GM18861 (cell line): ENCODE results near the gene RIBC2.
"Not testable (repeated sequence)": the region's sequence is repeated elsewhere in the genome, so short reads cannot be mapped to it uniquely, and the experiment has no call there.

Experiments used
- ATAC-seq: cut with Tn5 transposase; IDR thresholded peaks from one replicate; pipeline ENCODE4 v1.9.1; 2021; ENCODE audit not compliant: unreplicated experiment

RIBC2 gene

DNA sequence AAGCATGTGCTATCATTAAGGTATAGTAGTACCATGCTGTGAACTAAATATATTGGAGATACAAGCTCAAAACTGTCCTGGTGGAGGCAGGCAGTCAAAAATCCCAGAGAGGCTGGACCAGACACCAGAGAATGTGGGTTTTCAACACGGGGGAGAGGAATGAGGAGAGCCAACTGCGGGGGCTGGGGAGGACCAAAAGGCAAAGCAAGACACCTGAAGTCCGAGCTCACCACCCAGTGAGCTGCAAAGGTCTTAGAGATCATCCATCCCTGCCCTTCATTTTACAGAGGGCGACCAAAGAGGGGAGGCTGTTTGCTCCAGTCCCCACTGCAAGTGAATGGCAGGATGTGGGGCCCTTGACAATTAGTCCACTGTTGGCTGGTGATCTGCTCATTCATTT is 10.0 kb downstream of the RIBC2 start:
- no peak for ATAC-seq

DNA sequence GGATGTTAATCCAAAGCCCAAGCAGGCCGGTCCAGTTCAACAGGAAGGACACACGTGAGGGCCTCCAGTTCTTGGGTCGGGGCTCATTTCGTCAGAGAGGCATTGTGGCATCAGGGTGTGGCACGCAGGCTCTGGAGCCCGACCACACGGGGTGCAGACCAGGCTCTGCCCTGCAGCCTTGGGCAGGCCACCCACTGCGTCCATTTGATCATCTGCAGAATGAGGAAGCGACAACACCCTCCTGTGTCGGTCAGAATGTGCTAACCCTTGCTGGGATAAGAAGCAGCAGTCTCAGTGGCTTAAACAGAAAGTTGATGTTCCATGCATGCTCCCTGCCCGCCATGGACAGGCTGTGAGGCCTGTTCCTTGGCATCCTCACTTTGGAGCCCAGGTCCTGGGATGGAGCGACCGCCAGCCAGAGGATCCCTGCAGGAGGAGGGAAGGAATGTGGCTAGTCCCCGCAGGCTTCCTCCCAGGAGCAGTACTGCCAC is 10.8 kb downstream of the RIBC2 start:
- ATAC-seq = no peak

DNA sequence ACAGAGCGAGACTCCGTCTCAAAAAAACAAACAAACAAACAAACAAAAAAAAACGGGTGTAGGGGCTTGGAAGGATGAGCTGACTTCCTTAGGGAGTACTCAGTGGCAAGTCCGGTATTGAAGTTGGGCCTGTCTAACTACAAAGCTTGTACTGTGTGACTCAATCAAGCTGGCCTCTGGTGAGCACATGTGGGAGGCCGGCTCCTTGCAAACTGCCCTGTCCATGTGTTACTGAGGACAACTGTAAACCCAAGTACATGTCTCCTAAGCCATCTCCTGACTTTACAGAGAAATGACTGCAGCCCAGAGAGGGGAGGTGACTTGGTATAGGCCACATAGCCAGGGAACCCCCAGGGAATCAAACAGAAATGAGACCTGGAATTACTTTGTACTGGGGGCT is 11.6 kb downstream of the RIBC2 start:
- no peak for ATAC-seq

DNA sequence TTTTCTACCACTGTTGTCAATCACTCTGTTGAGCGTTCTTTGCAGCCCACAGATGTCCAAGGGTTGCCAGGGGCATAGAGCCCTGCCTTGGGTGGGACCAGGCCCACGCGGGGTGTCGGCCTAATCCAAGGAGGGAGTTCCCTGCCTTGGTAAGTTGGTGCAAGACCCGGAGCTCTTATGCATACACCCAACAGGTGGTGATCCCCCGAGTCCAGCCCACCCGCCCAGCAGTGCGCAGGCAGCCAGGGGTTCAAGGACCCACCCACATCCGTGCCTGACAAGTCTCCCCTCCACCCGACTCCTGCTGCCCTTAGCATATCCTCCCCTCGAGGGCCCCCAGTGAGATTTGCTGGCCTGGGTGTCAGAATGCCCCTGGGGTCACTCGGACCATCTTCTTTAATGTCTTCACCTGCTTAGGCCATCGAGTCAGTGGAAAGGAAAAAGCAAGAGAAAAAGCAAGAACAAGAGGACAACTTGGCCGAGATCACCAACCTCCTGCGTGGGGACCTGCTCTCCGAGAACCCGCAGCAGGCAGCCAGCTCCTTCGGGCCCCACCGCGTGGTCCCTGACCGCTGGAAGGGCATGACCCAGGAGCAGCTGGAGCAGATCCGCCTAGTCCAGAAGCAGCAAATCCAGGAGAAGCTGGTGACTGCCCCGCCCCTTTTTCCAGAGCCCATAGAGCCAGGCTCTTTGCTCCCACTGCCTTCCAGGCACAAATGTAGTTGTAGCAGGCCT is 12.2 kb downstream of the RIBC2 start:
- no peak for ATAC-seq

DNA sequence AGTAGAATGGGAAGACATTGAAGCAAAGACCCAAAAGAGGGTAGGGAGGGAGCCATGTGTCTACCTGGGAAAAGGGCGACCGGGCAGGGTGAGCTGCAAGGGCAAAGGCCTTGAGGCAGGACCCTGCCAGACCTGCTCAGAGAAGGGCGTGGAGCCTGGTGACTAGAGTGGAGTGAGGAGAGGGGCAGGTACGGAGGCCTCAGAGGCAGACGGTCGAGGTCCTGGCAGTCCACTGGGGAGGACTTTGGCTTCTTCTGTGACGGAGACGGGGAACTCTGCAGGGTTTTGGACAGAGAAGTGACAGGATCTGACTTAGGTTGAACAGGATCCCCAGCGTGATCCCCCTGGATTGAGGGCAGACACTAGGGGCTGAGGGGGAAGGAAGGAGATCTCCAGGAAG is 12.9 kb downstream of the RIBC2 start:
- ATAC-seq = no peak

DNA sequence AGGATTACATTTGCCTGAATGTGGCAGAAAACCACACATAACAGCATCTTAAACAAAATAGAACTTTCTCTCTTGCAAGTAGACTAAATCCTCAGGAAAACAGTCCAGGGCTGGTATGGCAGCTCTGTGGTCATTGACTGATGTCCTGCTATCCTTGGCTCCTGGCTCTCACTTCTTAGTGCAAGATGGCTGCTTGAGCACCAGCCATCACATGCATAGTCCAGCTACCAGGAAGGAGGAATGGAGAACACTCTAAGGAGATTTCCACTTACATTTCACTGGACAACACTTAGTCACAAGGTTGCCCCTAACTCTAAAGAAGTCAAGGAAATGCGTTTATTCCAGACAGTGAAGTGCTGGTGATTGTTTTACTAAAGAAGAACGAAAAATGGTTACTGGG is 13.6 kb downstream of the RIBC2 start:
- no peak for ATAC-seq

DNA sequence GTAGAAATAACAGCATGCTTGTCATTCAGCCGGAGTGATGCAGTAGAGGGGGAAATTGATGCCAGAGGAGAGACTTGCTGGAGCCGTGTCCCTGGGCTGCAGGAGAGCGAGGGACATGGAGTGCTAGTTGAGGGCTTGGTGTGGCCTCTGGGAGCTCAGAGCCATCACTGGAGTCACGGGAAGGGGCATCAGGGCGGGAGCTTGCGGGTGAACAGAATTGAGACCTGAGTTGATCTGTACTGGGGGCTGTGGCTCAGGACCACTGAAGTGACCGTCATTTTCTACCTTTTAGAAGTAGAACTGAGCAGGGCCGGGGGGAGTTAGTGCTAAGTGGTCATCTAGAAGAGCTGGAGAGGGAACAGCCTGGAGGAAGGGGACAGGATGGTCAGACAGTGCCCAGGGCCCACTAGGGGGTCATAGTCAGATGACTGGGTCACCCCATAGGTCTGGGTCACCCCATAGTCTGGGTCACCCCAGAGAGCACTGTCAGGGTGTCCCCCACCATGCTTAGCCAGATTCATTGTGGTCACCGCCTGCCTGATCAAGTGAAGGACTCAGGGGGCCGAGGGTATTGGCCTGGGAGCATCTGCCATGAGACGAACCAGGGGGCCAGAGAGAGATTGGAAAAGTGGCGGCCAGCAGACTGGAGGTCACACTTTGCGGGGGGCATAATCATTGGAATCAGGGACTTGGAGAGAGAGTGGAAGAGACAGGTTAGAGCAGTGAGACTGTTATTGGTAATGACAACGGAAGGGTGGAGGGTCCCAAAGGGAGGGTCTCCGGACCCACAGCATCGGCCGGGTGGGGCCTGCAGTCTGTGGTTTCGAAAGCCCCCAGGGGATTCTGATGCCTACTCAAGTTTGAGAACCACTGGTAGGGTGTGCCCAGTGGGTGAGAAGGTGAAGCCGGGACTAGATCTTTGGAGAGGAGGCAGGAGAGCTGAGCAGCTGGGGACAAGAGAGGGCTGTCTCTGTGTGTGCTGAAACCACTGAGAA is 15.2 kb downstream of the RIBC2 start:
- no peak for ATAC-seq

DNA sequence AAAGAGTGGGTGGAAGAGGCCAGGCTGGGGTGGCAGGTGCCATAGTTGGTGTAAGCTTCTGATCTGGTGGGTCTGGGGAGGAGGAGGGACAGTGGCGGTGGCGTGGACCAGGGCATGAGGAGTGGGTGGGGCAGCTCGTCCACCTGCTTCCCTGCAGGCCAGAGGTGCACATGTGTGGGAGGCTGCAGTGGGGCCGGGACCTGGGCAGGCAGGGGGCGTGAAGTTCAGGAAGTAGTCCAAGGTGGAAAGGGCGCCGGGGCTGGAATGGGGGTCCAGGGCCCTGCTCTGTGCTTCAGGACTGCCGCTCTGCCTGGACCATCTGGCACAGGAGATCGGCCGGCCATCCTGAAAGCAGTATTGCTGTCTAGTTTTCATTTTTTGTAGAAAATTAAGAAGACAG is 15.9 kb downstream of the RIBC2 start:
- no peak for ATAC-seq

DNA sequence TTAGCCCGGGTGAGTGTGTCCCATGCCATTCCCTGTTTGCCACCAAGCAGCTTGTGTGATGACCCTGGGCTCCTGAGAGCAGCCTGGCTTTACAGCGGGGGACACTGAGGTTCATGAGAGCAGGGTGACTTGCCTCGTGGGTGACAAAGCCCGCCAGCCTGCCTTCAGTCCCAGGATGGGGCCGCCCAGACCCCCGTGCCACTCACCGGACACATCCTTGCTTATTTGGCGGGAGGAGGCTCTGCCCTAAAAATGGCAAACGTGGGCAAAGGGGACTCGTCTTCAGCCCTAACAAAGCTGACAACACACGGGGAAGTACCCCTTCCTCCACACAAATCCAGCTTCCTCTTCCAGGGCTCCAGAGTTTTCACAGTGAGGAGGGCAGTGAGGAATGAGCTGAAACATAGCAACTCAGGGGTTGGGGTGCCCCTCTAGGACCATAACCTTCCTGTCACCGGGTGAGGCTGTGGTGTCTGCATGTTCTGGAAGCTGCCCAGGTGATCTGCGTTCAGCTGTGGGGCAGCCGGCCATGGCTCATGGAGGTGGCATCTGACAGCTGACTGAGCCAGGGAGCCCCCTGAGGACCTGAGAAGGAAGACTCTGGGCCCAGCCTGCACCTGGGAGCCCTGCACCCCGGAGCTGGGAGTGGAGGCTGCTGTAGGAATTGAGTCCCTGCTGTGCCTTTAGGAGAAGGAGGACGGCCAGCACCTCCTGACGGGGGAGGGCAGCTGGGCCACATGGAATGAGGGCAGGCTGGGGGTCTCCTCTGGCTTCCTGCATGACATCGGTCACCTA is 16.7 kb downstream of the RIBC2 start:
- no peak for ATAC-seq

DNA sequence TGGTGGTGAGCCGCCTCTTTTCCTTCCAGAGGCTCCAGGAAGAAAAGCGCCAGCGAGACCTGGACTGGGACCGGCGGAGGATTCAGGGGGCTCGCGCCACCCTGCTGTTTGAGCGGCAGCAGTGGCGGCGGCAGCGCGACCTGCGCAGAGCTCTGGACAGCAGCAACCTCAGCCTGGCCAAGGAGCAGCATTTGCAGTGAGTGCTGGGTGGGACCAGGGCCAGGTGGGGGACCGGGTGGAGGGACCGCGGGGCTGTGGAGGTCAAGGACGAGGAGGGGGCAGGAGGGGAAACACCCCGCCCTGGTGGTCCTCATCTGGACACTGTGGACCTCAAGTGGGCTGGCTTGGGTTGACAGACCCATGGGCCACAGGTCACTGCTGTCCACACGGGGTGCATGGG is 17.4 kb downstream of the RIBC2 start:
- ATAC-seq = no peak

DNA sequence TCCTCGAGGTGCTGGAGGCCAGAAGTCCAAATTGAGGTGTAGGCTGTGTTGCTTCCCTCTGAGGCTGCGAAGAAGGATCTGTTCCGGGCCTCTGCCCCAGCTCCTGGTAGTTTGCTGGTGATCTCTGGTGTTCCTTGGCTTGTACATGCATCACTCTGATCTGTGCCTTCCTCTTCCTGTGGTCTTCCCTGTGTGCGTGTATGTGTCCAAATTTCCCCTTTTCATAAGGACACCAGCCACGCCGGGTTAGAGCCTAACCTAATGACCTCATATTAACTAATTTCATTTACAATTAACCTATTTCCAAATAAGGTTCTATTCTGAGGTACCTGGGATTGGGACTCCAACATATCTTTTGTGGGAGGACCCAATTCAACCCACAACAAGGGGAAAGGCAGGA is 21.5 kb downstream of the RIBC2 start:
- ATAC-seq = no peak

DNA sequence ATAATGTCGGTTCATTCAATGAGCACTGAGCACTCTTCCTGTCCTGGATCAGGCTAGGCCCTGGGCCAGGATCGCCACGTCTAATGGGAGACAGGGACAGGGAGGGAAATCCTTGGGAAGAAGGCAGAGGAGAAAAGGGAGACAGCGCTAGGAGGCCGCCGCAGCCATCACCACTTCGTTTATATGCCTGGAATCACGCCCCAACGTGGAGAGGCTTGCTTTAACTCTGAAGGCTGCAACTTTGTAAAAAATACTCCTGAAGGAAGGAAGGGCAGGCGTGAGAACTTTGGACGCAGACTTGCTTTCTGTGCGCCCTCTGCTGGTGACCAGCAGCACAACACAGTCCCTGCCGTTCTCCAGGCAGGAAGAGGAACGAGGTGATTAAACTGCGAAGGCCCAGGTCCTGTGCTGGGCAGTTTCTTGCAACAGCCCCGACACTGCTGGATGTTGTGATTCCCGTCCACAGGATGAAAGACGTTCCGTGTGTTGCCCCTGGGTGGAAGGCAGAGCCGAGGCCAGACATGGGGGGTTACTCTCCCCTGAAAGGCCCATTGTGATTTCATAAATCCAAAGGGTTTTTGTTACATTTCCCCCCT is 22.1 kb downstream of the RIBC2 start:
- no peak for ATAC-seq

DNA sequence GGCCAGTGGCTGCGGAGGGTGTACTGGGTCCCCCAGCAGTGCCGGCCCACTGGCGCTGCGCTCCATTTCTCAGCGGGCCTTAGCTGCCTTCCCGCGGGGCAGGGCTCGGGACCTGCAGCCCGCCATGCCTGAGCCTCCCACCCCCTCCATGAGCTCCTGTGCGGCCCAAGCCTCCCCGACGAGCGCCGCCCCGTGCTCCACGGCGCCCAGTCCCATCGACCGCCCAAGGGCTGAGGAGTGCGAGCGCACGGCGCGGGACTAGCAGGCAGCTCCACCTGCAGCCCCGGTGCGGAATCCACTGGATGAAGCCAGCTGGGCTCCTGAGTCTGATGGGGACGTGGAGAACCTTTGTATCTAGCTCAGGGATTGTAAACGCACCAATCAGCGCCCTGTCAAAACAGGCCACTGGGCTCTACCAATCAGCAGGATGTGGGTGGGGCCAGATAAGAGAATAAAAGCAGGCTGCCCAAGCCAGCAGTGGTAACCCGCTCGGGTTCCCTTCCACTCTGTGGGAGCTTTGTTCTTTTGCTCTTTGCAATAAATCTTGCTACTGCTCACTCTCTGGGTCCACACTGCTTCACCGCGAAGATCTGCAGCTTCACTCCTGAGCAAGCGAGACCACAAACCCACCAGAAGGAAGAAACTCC is 23.5 kb downstream of the RIBC2 start:
- not testable (repeated sequence) for ATAC-seq

DNA sequence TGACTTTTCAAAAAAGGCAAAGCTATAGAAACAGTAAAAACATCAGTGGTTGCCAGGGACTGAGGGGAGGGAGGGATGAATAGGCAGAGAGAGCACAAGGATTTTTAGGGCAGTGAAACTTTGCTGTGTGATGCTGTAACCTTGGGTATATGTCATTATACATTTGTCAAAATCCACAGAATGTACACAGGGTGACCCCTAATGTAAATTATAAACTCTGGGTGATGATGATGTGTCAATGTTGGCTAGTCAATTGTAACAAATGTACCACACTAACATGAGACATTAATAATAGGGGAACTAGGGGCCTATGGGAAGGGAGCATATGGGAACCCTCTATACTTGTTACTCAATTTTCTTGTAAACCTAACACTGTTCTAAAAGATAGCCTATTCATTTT is 24.8 kb downstream of the RIBC2 start:
- ATAC-seq = no peak

DNA sequence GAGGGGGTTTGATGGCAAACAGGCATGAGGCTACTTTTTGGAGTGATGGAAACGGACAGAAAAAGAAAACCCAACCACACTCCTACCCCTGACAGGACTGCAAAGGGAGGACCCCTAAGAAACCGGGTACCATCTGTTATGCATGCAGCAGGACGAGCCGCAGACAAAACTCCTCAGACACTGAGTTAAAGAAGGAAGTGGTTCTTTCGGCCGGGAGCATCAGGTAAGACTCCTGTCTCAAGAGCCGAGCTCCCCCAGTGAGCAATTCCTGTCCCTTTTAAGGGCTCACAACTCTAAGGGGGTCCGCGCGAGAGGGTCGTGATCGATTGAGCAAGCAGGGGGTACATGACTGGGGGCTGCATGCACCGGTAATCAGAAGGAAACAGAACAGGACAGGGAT is 27.2 kb downstream of the RIBC2 start:
- ATAC-seq = not testable (repeated sequence)

DNA sequence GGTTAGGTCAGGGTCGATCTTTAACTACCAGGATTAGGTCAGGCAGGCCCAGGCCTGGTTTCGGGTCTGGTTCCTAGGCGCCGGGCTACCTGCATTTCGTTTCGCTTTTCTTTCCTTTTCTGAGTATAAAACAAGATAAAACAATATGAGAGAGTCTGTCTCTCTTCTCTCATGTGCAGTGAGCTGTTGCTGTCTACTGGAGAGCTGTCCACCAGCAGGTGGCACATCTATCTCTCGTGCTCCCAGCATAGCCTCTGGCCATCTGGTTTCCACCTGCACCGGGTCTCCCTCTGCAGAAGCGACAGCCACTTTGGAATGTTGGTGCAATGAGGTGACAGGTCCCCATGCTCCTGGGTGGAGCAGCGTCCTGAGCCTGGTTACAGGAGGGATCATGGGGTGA is 27.6 kb downstream of the RIBC2 start:
- ATAC-seq = no peak

DNA sequence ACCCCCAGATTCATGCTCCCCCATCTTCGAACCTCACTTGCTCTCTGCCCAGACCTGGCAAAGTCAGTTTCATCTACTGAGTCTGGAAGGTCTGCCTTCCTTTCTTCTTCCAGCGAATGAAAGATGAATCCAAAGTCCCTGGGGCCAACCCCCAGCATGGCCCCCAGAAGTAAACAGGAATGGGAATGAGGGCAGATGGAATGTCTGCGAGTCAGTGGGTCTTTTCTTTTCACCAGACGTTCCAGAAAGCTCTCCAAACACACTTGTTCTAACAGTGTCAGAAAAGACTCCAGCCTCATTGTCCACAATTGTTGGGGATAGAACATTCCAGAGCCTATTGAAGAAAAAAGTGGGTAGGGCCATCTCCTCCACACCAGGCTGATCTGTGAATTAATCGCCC is 28.6 kb downstream of the RIBC2 start:
- no peak for ATAC-seq

DNA sequence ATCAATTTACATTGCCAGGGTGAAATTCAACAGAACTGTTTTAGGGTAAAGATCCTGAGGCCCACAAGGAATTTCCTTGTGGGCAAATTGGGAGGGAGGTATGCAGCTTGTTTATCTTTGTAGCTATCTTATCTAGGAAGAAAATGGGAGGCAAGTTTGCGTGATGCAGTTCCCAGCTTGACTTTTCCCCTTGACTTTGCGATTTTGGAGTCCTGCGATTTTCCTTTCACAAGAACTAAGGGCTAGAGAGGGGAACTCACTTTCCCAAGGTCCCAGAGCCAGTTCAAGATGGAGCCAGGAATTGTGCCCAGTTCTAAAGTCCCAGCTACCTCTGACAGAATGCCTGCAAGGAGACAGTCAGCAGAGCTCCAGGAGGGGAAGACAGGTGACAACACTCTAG is 30.7 kb downstream of the RIBC2 start:
- no peak for ATAC-seq

DNA sequence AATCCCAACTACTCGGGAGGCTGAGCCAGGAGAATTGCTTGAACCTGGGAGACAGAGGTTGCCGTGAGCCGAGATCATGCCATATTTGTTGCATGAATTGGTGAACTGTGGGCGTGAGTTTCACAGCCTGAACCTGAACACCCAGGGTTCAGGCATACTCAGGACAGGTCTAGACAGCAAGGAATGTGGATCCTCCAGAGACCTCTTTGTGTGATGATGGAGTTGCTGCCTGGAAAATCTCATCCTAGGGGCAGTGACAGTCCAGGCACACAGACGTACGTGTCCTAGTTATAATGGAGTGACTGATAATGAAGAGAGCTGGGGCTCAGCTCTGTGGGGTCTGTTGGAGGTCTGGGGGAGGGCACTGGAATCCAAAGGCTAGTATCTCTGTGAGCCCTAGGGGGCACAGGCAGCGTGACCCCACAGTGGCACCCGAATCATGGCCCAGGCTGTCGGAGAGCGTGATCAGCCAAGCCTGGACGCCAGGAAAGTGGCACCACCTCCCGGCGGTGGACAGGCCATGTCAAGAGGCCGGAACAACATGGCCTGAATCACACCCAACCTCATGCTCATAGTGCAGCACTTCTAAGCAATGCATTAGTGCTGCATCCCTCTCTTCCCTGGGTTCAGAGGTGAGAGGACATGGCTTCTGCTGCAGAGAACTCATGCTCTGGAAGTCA is 31.7 kb downstream of the RIBC2 start:
- ATAC-seq = no peak

DNA sequence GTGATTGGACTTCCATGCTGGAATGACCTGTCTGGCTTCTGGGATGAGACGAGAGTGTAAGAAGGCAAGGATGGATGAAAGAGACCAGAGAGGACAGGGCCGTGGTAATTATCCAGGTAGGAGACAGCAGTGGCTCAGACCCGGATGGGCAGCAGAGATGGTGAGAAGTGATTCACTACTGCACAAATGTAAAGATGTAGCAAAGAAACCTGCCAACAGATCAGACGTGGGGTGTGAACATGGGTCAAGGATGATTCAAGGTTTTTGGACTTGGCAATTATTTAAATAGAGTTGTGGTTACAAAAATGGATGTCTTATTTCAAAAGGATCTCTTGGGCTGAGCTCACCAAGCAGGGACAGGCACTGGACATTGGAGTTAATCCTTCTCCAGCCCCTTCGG is 32.7 kb downstream of the RIBC2 start:
- no peak for ATAC-seq
